ENCODE measurements around the gene HCN4. TPM values are rescaled to one million over a fixed set of nuclear protein-coding genes. Genes with fewer than 3 reads are reported as not detected.

The HCN4 gene
- total and polyA plus RNA-seq, 2 experiments from 2014 or later = 0.27 to 0.40 TPM

- no peak overlapping the region for H2AFZ ChIP-seq
- H3K4me1 ChIP-seq (ENCODE audit: insufficient read depth) = peaks cover 12% of the 10 kb centered on the region
- no peak overlapping the region for H3K4me3 ChIP-seq
- H3K27ac ChIP-seq = no peak overlapping the region
- peak; percentile 75 for TF ChIP-seq CTCF (IDR thresholded peaks at IDR 0.05; ENCODE audit: poor library complexity)
- TF ChIP-seq EZH2 (IDR thresholded peaks at IDR 0.05; ENCODE audit: borderline replicate concordance) = no peak
- no peaks in the 10 kb centered on the region for H3K9me3 ChIP-seq (ENCODE audit: low read depth)
- no peak overlapping the region for H3K4me2 ChIP-seq
- no peaks in the 10 kb centered on the region for H3K79me2 ChIP-seq
- H3K27me3 ChIP-seq = no peaks in the 10 kb centered on the region
- WGBS (ENCODE audit: low lambda C conversion rate, missing lambda C conversion rate) = 42% methylated on average over 5 of the region's 5 CpGs
- H3K9me2 ChIP-seq (replicated peaks; ENCODE audit: insufficient read depth) = no peaks in the 10 kb centered on the region
- H3K36me3 ChIP-seq (replicated peaks; ENCODE audit: insufficient read depth, low read depth) = no peaks in the 10 kb centered on the region
- peak; percentile 77 for DNase-seq (ENCODE audit: low spot score)
- H4K20me1 ChIP-seq (ENCODE audit: insufficient read depth, poor library complexity, severe bottlenecking) = no peaks in the 10 kb centered on the region
Observed at GRCh38 chr15:73273181-73274002, 95.4 kb downstream of the HCN4 start.

- Histone ChIP-seq H4K20me1 (ENCODE audit: insufficient read depth, poor library complexity, severe bottlenecking) (no peaks in the 10 kb centered on the region), H3K9me2 (replicated peaks; ENCODE audit: insufficient read depth) (no peaks in the 10 kb centered on the region), H3K9me3 (ENCODE audit: low read depth) (no peaks in the 10 kb centered on the region), H3K27ac (peak overlapping the region; percentile 8), H3K4me2 (no peak overlapping the region), H3K79me2 (no peaks in the 10 kb centered on the region), H3K27me3 (no peaks in the 10 kb centered on the region), H3K36me3 (replicated peaks; ENCODE audit: insufficient read depth, low read depth) (no peaks in the 10 kb centered on the region), H3K4me1 (ENCODE audit: insufficient read depth) (peaks cover 12% of the 10 kb centered on the region), H2AFZ (no peak overlapping the region), H3K4me3 (no peak overlapping the region)
- DNase-seq (ENCODE audit: low spot score) = no peak
- no peak for TF ChIP-seq EZH2 (IDR thresholded peaks at IDR 0.05; ENCODE audit: borderline replicate concordance)
- no peak for TF ChIP-seq CTCF (IDR thresholded peaks at IDR 0.05; ENCODE audit: poor library complexity)
- WGBS (ENCODE audit: low lambda C conversion rate, missing lambda C conversion rate) = 77% methylated on average over 3 of the region's 3 CpGs
Observed at GRCh38 chr15:73270366-73271097, 98.2 kb downstream of the HCN4 start.

Other genes with a start within 250 kb of the HCN4 start
- not detected in 2 replicates for gene REC114, start 74.2 kb upstream of the HCN4 start, total RNA-seq
- gene REC114, start 74.2 kb upstream of the HCN4 start, polyA plus RNA-seq = 0.24 TPM in 1 of 2 replicates, not detected in the other